ENCODE measurements around the gene PTPRE. TPM values are rescaled to one million over a fixed set of nuclear protein-coding genes. Genes with fewer than 3 reads are reported as not detected.

PTPRE gene
- total and polyA plus RNA-seq, 8 donors = 6.8 to 88.7 (median 9.3) TPM

DNA sequence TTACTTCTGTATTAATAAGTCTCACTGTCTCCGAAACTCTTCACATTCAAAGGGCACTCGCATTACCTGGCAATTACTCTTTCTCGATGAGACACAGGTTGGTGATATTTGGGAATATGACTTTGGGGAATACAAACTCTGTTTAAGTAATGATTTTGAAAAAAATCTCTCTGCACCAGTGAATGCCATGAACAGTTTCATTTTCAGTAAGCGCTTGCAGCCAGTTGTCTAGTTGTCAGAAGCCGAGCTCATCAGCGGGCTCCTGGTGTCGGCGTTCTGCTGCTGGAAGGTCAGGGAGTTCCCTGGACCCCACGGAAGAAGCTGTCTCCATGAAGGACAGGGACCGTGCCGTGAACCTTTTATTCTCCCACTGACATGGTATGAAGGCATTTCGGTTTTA, 57.7 kb downstream of the PTPRE start:
- intact Hi-C loops (cut with DNase I) = no loop called here
- H3K27ac ChIP-seq = no peak overlapping the region
- TF ChIP-seq, protein P1, sequence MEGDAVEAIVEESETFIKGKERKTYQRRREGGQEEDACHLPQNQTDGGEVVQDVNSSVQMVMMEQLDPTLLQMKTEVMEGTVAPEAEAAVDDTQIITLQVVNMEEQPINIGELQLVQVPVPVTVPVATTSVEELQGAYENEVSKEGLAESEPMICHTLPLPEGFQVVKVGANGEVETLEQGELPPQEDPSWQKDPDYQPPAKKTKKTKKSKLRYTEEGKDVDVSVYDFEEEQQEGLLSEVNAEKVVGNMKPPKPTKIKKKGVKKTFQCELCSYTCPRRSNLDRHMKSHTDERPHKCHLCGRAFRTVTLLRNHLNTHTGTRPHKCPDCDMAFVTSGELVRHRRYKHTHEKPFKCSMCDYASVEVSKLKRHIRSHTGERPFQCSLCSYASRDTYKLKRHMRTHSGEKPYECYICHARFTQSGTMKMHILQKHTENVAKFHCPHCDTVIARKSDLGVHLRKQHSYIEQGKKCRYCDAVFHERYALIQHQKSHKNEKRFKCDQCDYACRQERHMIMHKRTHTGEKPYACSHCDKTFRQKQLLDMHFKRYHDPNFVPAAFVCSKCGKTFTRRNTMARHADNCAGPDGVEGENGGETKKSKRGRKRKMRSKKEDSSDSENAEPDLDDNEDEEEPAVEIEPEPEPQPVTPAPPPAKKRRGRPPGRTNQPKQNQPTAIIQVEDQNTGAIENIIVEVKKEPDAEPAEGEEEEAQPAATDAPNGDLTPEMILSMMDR (IDR thresholded peaks at IDR 0.05) = no peak
- ATAC-seq = no peak
- H3K4me1 ChIP-seq = peaks cover 7 to 12% of the 10 kb centered on the region in 2 donors
- H3K36me3 ChIP-seq = no peaks in the 10 kb centered on the region
- no peak overlapping the region for H3K4me3 ChIP-seq
- no peaks in the 10 kb centered on the region for H3K27me3 ChIP-seq
- DNase-seq = no peak
- no peaks in the 10 kb centered on the region for H3K9me3 ChIP-seq

DNA sequence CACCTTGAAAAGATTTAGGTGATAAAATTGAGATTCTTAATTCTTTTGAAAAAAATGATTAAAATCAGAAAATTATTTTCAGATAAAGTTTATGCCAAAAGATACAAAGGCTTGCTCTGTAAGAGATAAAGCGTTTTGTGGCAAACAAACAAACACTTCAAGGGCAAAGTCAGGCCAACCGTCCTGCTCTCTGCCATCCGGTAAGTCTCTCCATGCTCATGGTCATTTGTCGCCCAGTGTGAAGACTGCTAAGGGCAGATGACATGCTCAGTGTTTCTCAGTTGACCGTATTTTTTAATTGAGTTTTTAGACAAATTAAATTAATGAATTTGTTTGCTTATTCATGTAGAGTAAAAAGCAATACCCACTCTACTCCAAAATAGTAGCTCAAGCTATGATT, 60.0 kb downstream of the PTPRE start:
- H3K36me3 ChIP-seq = no peaks in the 10 kb centered on the region
- peaks cover 7 to 19% of the 10 kb centered on the region in 2 donors for H3K4me1 ChIP-seq
- H3K27ac ChIP-seq = no peak overlapping the region
- H3K9me3 ChIP-seq = no peaks in the 10 kb centered on the region
- H3K27me3 ChIP-seq = no peaks in the 10 kb centered on the region
- intact Hi-C loops (cut with DNase I) = no loop called here
- TF ChIP-seq, protein P1 (IDR thresholded peaks at IDR 0.05) = no peak
- ATAC-seq = no peak
- H3K4me3 ChIP-seq = no peak overlapping the region
- DNase-seq = no peak

DNA sequence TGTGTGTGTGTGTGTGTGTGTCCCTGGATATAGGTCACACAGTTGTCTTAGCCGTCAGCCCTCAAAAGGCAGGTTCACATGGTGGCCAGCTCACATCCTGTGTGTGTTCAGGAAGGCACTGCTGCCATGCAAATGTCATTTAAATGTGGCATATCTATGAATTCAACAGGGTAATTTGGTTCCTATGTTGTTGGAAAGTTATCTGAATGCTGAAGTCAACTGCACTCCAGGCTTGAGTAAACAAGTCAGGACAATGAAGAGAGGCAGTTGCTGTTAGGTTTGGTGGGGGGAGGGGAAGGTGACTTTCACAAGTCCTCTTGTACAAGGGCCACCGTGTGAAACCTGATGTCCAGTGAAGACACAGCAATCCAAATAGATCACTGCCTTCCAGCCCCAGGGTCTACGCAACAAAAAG, 61.1 kb downstream of the PTPRE start:
- no peak overlapping the region for H3K4me3 ChIP-seq
- H3K9me3 ChIP-seq = no peaks in the 10 kb centered on the region
- ATAC-seq (peak; percentile 73), DNase-seq (no peak)
- intact Hi-C loops (cut with DNase I) = no loop called here
- peak overlapping the region; percentile 51 to 53 for H3K27ac ChIP-seq
- no peaks in the 10 kb centered on the region for H3K27me3 ChIP-seq
- no peaks in the 10 kb centered on the region for H3K36me3 ChIP-seq
- TF ChIP-seq, protein P1 (IDR thresholded peaks at IDR 0.05) = no peak
- H3K4me1 ChIP-seq = peaks cover 7 to 26% of the 10 kb centered on the region in 2 donors

- ATAC-seq = no peak
- peak overlapping the region; percentile 51 to 53 for H3K27ac ChIP-seq
Measured at GRCh38 chr10:127968659-127969058, 61.8 kb downstream of the PTPRE start.

GRCh38 chr10:127971101-127971946, 64.4 kb downstream of the PTPRE start:
- Histone ChIP-seq H3K27me3 (no peaks in the 10 kb centered on the region), H3K36me3 (no peaks in the 10 kb centered on the region), H3K4me3 (no peak overlapping the region), H3K9me3 (no peaks in the 10 kb centered on the region), H3K27ac (no peak overlapping the region), H3K4me1 (peaks cover 7 to 59% of the 10 kb centered on the region in 2 donors)
- no peak for DNase-seq
- ATAC-seq = no peak
- intact Hi-C loops (cut with DNase I) = no loop called here
- TF ChIP-seq, protein P1 (IDR thresholded peaks at IDR 0.05) = no peak

More at GRCh38 chr10:127968659-127969058, 61.8 kb downstream of the PTPRE start:
- Histone ChIP-seq H3K27me3 (no peaks in the 10 kb centered on the region), H3K4me3 (no peak overlapping the region), H3K4me1 (peaks cover 7 to 32% of the 10 kb centered on the region in 2 donors), H3K9me3 (no peaks in the 10 kb centered on the region), H3K36me3 (no peaks in the 10 kb centered on the region)
- intact Hi-C loops (cut with DNase I) = no loop called here
- TF ChIP-seq, protein P1 (IDR thresholded peaks at IDR 0.05) = no peak
- no peak for DNase-seq
